ENCODE measurements around the gene HTRA3.

GRCh38 chr4:8355864-8356565 lies 86.5 kb downstream of the HTRA3 start:
- TF ChIP-seq, protein P1, sequence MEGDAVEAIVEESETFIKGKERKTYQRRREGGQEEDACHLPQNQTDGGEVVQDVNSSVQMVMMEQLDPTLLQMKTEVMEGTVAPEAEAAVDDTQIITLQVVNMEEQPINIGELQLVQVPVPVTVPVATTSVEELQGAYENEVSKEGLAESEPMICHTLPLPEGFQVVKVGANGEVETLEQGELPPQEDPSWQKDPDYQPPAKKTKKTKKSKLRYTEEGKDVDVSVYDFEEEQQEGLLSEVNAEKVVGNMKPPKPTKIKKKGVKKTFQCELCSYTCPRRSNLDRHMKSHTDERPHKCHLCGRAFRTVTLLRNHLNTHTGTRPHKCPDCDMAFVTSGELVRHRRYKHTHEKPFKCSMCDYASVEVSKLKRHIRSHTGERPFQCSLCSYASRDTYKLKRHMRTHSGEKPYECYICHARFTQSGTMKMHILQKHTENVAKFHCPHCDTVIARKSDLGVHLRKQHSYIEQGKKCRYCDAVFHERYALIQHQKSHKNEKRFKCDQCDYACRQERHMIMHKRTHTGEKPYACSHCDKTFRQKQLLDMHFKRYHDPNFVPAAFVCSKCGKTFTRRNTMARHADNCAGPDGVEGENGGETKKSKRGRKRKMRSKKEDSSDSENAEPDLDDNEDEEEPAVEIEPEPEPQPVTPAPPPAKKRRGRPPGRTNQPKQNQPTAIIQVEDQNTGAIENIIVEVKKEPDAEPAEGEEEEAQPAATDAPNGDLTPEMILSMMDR (IDR thresholded peaks at IDR 0.05): no peak
- no peak for TF ChIP-seq POLR2A (IDR thresholded peaks at IDR 0.05)
